Measurements from ENCODE around the gene SAV1.

DNA sequence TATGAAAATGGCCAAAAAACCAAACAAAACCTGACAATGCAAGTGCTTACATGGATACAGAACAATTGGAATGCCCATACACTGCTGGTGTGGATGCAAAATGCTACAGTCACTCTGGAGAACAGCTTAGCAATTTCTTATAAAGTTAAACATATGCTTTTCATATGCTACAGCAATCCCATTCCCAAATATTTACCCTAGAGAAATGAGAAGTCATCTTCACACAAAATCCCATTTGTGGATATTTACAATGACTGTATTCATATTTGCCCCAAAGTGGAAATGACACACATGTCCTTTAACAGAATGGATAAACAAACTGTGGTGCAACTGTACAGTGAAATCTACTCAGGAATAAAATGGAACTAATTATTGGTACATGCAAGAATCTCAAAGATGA is 20.4 kb downstream of the SAV1 start:
- TF ChIP-seq, protein P1, sequence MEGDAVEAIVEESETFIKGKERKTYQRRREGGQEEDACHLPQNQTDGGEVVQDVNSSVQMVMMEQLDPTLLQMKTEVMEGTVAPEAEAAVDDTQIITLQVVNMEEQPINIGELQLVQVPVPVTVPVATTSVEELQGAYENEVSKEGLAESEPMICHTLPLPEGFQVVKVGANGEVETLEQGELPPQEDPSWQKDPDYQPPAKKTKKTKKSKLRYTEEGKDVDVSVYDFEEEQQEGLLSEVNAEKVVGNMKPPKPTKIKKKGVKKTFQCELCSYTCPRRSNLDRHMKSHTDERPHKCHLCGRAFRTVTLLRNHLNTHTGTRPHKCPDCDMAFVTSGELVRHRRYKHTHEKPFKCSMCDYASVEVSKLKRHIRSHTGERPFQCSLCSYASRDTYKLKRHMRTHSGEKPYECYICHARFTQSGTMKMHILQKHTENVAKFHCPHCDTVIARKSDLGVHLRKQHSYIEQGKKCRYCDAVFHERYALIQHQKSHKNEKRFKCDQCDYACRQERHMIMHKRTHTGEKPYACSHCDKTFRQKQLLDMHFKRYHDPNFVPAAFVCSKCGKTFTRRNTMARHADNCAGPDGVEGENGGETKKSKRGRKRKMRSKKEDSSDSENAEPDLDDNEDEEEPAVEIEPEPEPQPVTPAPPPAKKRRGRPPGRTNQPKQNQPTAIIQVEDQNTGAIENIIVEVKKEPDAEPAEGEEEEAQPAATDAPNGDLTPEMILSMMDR (conservative IDR thresholded peaks at IDR 0.05; ENCODE audit: low read length), result no peak
- TF ChIP-seq EZH2phosphoT487 (IDR thresholded peaks at IDR 0.05; ENCODE audit: borderline replicate concordance), result no peak

Data from Loucy (cell line).